SU-DHL-6 (cell line): ENCODE data around the gene CPAMD8.

Source experiments
- H2AFZ ChIP-seq: fragments of 200-600 bp; sonication (generic); 2 replicates; pipeline ENCODE4 v1.6.1; 2014; ENCODE audit warnings: low read depth, mild to moderate bottlenecking, moderate library complexity, mixed read lengths, antibody characterized with exemption, low read length; ENCODE audit not compliant: severe bottlenecking
- H3F3A ChIP-seq: fragments of 200-600 bp; shearing (Covaris generic); 2 replicates; pipeline ENCODE4 v1.6.0; 2016; ENCODE audit warnings: antibody characterized with exemption, mild to moderate bottlenecking; ENCODE audit not compliant: insufficient read depth
- H3K27ac ChIP-seq: fragments of 200-600 bp; sonication (generic); 2 replicates; pipeline ENCODE4 v1.5.1; 2016; ENCODE audit warnings: low read depth, mild to moderate bottlenecking, low read length, moderate library complexity, mixed read lengths
- H3K27me3 ChIP-seq: fragments of 200-600 bp; sonication (generic), shearing (Covaris generic); 2 replicates; pipeline ENCODE4 v1.6.0; 2014; ENCODE audit warnings: mild to moderate bottlenecking, low read length
- H3K36me3 ChIP-seq: fragments of 200-600 bp; sonication (generic); 2 replicates; pipeline ENCODE4 v1.6.1; 2014; ENCODE audit warnings: mild to moderate bottlenecking, low read length, mixed read lengths
- H3K4me2 ChIP-seq: fragments of 300-600, 200-600 bp; shearing (Covaris generic), sonication (generic); 2 replicates; pipeline ENCODE4 v1.6.0; 2014; ENCODE audit warnings: low read length, low read depth, mild to moderate bottlenecking; ENCODE audit not compliant: poor library complexity, severe bottlenecking
- H3K4me3 ChIP-seq: fragments of 200-600 bp; sonication (generic); 2 replicates; pipeline ENCODE4 v1.5.1; 2014; ENCODE audit warnings: antibody characterized with exemption, low read length, mild to moderate bottlenecking, mixed read lengths; ENCODE audit not compliant: insufficient read depth, poor library complexity, severe bottlenecking
- H3K79me2 ChIP-seq: fragments of 200-600 bp; sonication (generic); 2 replicates; pipeline ENCODE4 v1.6.1; 2014; ENCODE audit warnings: mild to moderate bottlenecking, low read length, moderate library complexity; ENCODE audit not compliant: insufficient read depth
- H3K9ac ChIP-seq: fragments of 200-600 bp; sonication (generic); 2 replicates; pipeline ENCODE4 v1.7.0; 2014; ENCODE audit warnings: mild to moderate bottlenecking, low read length
- H3K9me2 ChIP-seq: fragments of 200-600 bp; sonication (generic); replicated peaks from 2 replicates; pipeline ENCODE4 v1.6.1; 2014; ENCODE audit warnings: low read length; ENCODE audit not compliant: insufficient read depth
- H3K9me3 ChIP-seq: fragments of 200-600 bp; sonication (generic); 2 replicates; pipeline ENCODE4 v1.6.1; 2014; ENCODE audit warnings: low read length, mixed read lengths; ENCODE audit not compliant: insufficient read depth
- H4K20me1 ChIP-seq: fragments of 200-600 bp; sonication (generic); 2 replicates; pipeline ENCODE4 v1.6.1; 2014; ENCODE audit warnings: low read depth, mild to moderate bottlenecking, antibody characterized with exemption, low read length, moderate library complexity, mixed read lengths
- CTCF ChIP-seq: fragments of 200-600 bp; sonication (generic); IDR thresholded peaks from one replicate; pipeline ENCODE4 v1.5.1; 2017; ENCODE audit warnings: antibody characterized with exemption, mild to moderate bottlenecking, low read length, moderate library complexity; ENCODE audit not compliant: insufficient read depth, poor library complexity, severe bottlenecking
- EZH2phosphoT487 ChIP-seq: fragments of 200-600 bp; sonication (generic), shearing (Covaris generic); conservative IDR thresholded peaks from 2 replicates; pipeline ENCODE4 v1.6.1; 2018; ENCODE audit warnings: mild to moderate bottlenecking, antibody characterized with exemption, low read length, moderate library complexity, mixed read lengths

Gene CPAMD8

GRCh38 chr19:17037184-17037583 lies 10.6 kb upstream of the CPAMD8 start:
- Histone ChIP-seq H3K4me2 (no peak overlapping the region), H3K79me2 (no peaks in the 10 kb centered on the region), H3K9me2 (no peaks in the 10 kb centered on the region), H3F3A (no peaks in the 10 kb centered on the region), H3K9me3 (no peaks in the 10 kb centered on the region), H4K20me1 (no peaks in the 10 kb centered on the region), H3K4me3 (no peak overlapping the region), H3K36me3 (no peaks in the 10 kb centered on the region), H3K9ac (no peak overlapping the region), H3K27me3 (no peaks in the 10 kb centered on the region), H2AFZ (no peak overlapping the region), H3K27ac (no peak overlapping the region)
- TF ChIP-seq CTCF: no peak
- no peak for TF ChIP-seq EZH2phosphoT487

- Histone ChIP-seq H3K36me3 (no peaks in the 10 kb centered on the region), H3K9me3 (no peaks in the 10 kb centered on the region), H3K9ac (no peak overlapping the region), H3K27me3 (no peaks in the 10 kb centered on the region), H2AFZ (no peak overlapping the region), H4K20me1 (no peaks in the 10 kb centered on the region), H3K27ac (no peak overlapping the region), H3K4me3 (no peak overlapping the region), H3K79me2 (no peaks in the 10 kb centered on the region), H3K9me2 (no peaks in the 10 kb centered on the region), H3F3A (no peaks in the 10 kb centered on the region), H3K4me2 (no peak overlapping the region)
- TF ChIP-seq EZH2phosphoT487 (no peak), CTCF (no peak)
Measured at GRCh38 chr19:17036640-17037039, 10.0 kb upstream of the CPAMD8 start.

GRCh38 chr19:17035842-17036424 lies 9.3 kb upstream of the CPAMD8 start:
- Histone ChIP-seq H3K79me2 (no peaks in the 10 kb centered on the region), H2AFZ (no peak overlapping the region), H3K27me3 (no peaks in the 10 kb centered on the region), H3K9me3 (no peaks in the 10 kb centered on the region), H3F3A (no peaks in the 10 kb centered on the region), H3K4me2 (no peak overlapping the region), H3K9me2 (no peaks in the 10 kb centered on the region), H3K27ac (no peak overlapping the region), H3K36me3 (no peaks in the 10 kb centered on the region), H3K9ac (no peak overlapping the region), H4K20me1 (no peaks in the 10 kb centered on the region), H3K4me3 (no peak overlapping the region)
- TF ChIP-seq CTCF (no peak), EZH2phosphoT487 (no peak)
